OCI-LY1 (cell line): ENCODE measurements around the gene LRRC42.

Experiments
- H2AFZ ChIP-seq: fragments of 200-600 bp; sonication (generic), shearing (Covaris generic); 2 replicates; pipeline ENCODE4 v1.6.0; 2014; ENCODE audit warnings: antibody characterized with exemption, mild to moderate bottlenecking, low read length
- H3F3A ChIP-seq: fragments of 200-600 bp; sonication (generic), shearing (Covaris generic); 2 replicates; pipeline ENCODE4 v1.6.0; 2014; ENCODE audit warnings: mild to moderate bottlenecking, antibody characterized with exemption, low read length, moderate library complexity; ENCODE audit not compliant: insufficient read depth
- H3K27ac ChIP-seq: fragments of 200-600 bp; sonication (generic); 2 replicates; pipeline ENCODE4 v1.5.1; 2014; ENCODE audit warnings: low read length, mixed run types, mild to moderate bottlenecking, low read depth; ENCODE audit not compliant: poor library complexity, severe bottlenecking
- H3K27me3 ChIP-seq: fragments of 200-600 bp; sonication (generic); 2 replicates; pipeline ENCODE4 v1.6.0; 2014; ENCODE audit warnings: antibody characterized with exemption, mild to moderate bottlenecking, low read length, moderate library complexity; ENCODE audit not compliant: insufficient read depth
- H3K36me3 ChIP-seq: fragments of 200-600 bp; sonication (generic); 2 replicates; pipeline ENCODE4 v1.6.1; 2014; ENCODE audit warnings: mild to moderate bottlenecking, antibody characterized with exemption, low read length, moderate library complexity, mixed read lengths; ENCODE audit not compliant: insufficient read depth
- H3K4me1 ChIP-seq: fragments of 200-600 bp; sonication (generic); 2 replicates; pipeline ENCODE4 v1.5.1; 2014; ENCODE audit warnings: mild to moderate bottlenecking, low read length, moderate library complexity; ENCODE audit not compliant: insufficient read depth, severe bottlenecking
- H3K4me2 ChIP-seq: fragments of 200-600 bp; sonication (generic), shearing (Covaris generic); 2 replicates; pipeline ENCODE4 v1.6.1; 2014; ENCODE audit warnings: low read length
- H3K4me3 ChIP-seq: fragments of 200-600 bp; sonication (generic); 2 replicates; pipeline ENCODE4 v1.5.1; 2014; ENCODE audit warnings: low read length, low read depth, mild to moderate bottlenecking, mixed read lengths; ENCODE audit not compliant: poor library complexity, severe bottlenecking
- H3K79me2 ChIP-seq: fragments of 200-600 bp; shearing (Covaris generic); 2 replicates; pipeline ENCODE4 v1.6.1; 2016; ENCODE audit warnings: mixed run types, low read length, mixed read lengths; ENCODE audit not compliant: insufficient read depth
- H3K9ac ChIP-seq: fragments of 200-600 bp; sonication (generic), shearing (Covaris generic); 2 replicates; pipeline ENCODE4 v1.6.1; 2014; ENCODE audit warnings: mild to moderate bottlenecking, low read length, mixed read lengths
- H3K9me2 ChIP-seq: fragments of 200-600 bp; sonication (generic), shearing (Covaris generic); 2 replicates; pipeline ENCODE4 v1.6.1; 2014; ENCODE audit warnings: low read depth, mild to moderate bottlenecking, low read length, mixed read lengths
- H3K9me3 ChIP-seq: fragments of 200-600 bp; shearing (Covaris generic); 2 replicates; pipeline ENCODE4 v1.6.1; 2014; ENCODE audit warnings: low read length, mixed read lengths
- H4K20me1 ChIP-seq: fragments of 200-600 bp; sonication (generic), shearing (Covaris generic); 2 replicates; pipeline ENCODE4 v1.6.0; 2016; ENCODE audit warnings: mild to moderate bottlenecking, low read length; ENCODE audit not compliant: insufficient read depth
- EZH2 ChIP-seq: fragments of 200-600 bp; sonication (generic), shearing (Covaris generic); IDR thresholded peaks from 2 replicates; pipeline ENCODE4 v1.8.0; 2017; ENCODE audit warnings: borderline replicate concordance, mixed run types, mild to moderate bottlenecking, antibody characterized with exemption, low read length, moderate library complexity, mixed read lengths
- TF ChIP-seq, protein P1 (sequence below): fragments of 200-600 bp; sonication (generic), shearing (Covaris generic); IDR thresholded peaks from 2 replicates; pipeline ENCODE4 v1.5.1; 2017; ENCODE audit warnings: mild to moderate bottlenecking, antibody characterized with exemption, low read length, moderate library complexity, mixed read lengths

The LRRC42 gene, protein sequence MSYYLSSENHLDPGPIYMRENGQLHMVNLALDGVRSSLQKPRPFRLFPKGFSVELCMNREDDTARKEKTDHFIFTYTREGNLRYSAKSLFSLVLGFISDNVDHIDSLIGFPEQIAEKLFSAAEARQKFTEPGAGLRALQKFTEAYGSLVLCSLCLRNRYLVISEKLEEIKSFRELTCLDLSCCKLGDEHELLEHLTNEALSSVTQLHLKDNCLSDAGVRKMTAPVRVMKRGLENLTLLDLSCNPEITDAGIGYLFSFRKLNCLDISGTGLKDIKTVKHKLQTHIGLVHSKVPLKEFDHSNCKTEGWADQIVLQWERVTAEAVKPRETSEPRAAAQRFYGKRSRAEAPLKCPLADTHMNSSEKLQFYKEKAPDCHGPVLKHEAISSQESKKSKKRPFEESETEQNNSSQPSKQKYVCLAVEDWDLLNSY

DNA sequence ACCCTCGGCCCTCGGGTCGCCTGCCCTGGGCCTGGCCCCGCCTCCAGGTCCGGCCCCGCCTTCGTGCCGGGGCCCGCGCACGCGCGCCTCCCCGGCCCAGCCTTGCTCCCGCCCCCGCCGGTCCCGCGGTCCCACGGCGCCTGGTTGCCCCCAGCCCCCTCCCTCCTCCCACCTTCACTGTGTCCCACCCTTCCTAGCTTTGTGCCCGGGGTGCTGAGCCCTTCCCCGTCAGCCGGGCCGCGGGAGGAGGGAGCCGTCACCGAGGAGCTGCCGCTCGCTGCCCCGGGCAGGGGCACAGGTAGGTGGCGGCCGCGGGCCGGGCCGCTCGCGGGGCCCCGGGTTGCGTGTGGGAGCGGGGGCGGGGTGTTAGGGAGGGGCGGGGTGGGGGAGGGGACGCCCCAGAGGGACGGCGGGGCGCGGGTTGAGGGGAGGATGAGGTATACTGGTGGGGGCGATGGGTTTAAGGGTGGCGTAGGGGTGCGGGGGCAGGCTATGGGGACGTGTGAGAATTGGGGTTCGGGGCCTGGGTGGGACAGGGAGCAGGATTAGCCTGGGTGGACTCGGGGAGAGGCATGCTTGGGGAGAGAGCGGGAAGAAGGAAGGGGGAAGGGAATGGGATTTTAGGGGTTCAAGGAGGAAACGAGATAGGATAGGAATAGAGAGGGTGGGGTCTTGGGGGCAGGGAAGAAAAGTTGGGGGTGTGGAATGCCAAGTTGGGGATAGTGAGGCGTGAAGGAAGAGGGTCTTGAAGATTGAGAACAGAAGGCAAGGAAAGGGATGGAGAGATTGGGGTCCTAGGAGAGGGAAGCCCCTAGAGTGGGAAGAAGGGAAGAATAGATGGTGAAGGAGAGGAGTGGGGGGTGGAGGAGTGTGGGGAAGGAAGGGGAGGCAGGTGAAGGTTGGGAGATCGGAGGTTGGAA, at the start of gene LRRC42:
TSS of gene LRRC42 (plus strand) at position 99 of the 920 bp plus-strand sequence. CDS start 5,650 bp downstream, outside the sequence.
- Histone ChIP-seq H3K27me3 (no peaks in the 10 kb centered on the region), H3K9me3 (no peaks in the 10 kb centered on the region), H3K4me3 (peak within 1 kb of the TSS; percentile 96), H3K36me3 (peaks cover 6% of the 10 kb centered on the region; the same call in 1 of the 2 replicates), H4K20me1 (no peaks in the 10 kb centered on the region), H3F3A (no peaks in the 10 kb centered on the region), H3K79me2 (peaks cover 27% of the 10 kb centered on the region), H3K9ac (peak within 1 kb of the TSS; percentile 97), H3K9me2 (no peaks in the 10 kb centered on the region), H2AFZ (peak within 1 kb of the TSS; percentile 68; the same call in 1 of the 2 replicates), H3K4me2 (peak within 1 kb of the TSS; percentile 100), H3K27ac (peak within 1 kb of the TSS; percentile 64), H3K4me1 (peaks cover 40% of the 10 kb centered on the region)
- TF ChIP-seq, protein P1, sequence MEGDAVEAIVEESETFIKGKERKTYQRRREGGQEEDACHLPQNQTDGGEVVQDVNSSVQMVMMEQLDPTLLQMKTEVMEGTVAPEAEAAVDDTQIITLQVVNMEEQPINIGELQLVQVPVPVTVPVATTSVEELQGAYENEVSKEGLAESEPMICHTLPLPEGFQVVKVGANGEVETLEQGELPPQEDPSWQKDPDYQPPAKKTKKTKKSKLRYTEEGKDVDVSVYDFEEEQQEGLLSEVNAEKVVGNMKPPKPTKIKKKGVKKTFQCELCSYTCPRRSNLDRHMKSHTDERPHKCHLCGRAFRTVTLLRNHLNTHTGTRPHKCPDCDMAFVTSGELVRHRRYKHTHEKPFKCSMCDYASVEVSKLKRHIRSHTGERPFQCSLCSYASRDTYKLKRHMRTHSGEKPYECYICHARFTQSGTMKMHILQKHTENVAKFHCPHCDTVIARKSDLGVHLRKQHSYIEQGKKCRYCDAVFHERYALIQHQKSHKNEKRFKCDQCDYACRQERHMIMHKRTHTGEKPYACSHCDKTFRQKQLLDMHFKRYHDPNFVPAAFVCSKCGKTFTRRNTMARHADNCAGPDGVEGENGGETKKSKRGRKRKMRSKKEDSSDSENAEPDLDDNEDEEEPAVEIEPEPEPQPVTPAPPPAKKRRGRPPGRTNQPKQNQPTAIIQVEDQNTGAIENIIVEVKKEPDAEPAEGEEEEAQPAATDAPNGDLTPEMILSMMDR = peak; percentile 36; the same call in 1 of the 2 replicates
- TF ChIP-seq EZH2 = no peak

DNA sequence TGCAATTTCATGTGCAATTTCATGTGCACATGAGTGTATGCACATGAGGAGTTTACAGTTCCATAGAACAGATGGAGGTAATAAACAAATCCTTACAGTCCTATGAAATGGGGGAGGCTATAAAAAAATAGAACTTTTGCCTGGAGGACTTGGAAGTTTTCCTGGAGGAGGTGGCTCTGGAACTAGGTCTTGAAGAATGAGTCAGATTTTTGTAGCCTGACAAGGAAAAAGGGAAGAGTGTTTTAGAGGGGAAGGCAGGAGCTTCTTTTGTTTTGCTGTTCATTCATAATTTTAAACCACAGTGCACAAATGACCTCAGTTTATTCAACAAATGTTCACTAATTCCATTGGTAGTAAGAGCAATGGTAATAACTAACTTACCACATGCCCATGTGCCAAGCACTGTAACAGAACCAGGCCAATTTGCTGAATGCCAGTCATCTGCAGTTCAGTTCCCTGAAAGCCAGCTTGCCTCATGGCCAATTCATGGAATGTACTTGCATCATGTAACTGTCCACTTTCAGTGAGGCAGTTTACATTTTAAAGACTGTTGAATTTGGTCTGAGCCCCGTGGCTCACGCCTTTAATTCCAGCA, 49.4 kb upstream of the LRRC42 start:
- Histone ChIP-seq H3K9me3 (no peaks in the 10 kb centered on the region), H3K4me2 (no peak overlapping the region), H3K9me2 (no peaks in the 10 kb centered on the region), H3F3A (no peaks in the 10 kb centered on the region), H3K27me3 (no peaks in the 10 kb centered on the region), H3K4me1 (peaks cover 5% of the 10 kb centered on the region), H3K9ac (no peak overlapping the region), H2AFZ (no peak overlapping the region), H4K20me1 (no peaks in the 10 kb centered on the region), H3K36me3 (no peaks in the 10 kb centered on the region), H3K4me3 (no peak overlapping the region), H3K79me2 (no peaks in the 10 kb centered on the region), H3K27ac (no peak overlapping the region)
- TF ChIP-seq EZH2 = no peak
- TF ChIP-seq, protein P1 = no peak

DNA sequence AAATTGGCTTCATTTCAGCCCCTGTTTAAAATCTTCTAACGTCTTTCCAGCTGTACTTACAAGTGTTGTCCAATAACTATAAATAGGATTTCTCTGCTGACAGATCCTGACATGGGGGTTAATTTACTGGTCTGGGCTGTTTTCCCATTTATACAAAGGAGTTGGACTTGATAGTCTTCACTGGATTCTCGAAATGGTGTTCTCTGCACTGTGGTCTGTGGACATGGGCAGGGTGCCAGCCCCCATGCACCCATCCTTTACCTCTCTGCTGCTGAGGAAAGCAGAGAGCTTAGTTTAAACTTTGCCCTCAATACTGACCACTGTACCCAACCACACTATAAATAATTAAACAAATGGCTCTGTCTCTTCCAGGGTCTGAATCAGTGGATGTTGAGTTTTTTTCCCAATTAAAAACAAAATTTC, 46.9 kb upstream of the LRRC42 start:
- Histone ChIP-seq H3K4me3 (no peak overlapping the region), H3K4me1 (no peaks in the 10 kb centered on the region), H3K4me2 (no peak overlapping the region), H4K20me1 (no peaks in the 10 kb centered on the region), H3F3A (no peaks in the 10 kb centered on the region), H3K9me2 (no peaks in the 10 kb centered on the region), H3K36me3 (no peaks in the 10 kb centered on the region), H2AFZ (no peak overlapping the region), H3K79me2 (no peaks in the 10 kb centered on the region), H3K27ac (no peak overlapping the region), H3K9ac (no peak overlapping the region), H3K9me3 (no peaks in the 10 kb centered on the region), H3K27me3 (no peaks in the 10 kb centered on the region)
- TF ChIP-seq, protein P1 = no peak
- TF ChIP-seq EZH2 = no peak
